Measurements from ENCODE around the gene PTPN6.
A peak's percentile ranks its signal among the peaks of the same experiment; 100 is the strongest.

The PTPN6 gene

DNA sequence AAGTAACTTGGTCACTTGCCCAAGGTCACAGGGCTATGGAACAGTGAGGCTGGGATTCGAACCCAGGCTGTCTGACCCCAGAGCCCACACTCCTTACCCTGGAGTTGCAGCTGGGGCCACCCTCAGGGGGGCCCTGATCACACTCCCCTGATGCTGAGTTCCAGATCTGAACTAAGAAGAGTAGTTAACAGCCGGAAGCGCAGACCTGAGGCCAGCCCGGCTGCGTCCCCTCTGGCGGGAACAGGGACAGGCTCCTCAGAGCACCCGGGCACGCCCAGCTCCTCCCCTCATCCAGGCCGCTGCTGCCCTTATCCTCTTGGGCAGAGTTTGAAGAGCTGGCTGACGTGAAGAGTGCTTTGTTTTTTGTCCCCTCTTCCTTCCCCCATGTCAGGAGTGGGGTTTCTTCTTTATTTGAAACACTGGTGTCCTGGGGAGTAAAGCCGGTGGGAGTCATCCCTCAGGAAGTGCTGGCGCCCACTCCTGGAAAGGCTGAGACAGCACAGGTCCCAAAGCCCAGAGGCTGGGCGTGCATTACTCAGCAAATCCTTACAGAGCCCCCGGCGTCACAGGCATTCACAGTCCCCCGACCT lies 10.6 kb downstream of the PTPN6 start:
- DNase-seq (ENCODE audit: low read depth), result no peak
- TF ChIP-seq, protein P1, sequence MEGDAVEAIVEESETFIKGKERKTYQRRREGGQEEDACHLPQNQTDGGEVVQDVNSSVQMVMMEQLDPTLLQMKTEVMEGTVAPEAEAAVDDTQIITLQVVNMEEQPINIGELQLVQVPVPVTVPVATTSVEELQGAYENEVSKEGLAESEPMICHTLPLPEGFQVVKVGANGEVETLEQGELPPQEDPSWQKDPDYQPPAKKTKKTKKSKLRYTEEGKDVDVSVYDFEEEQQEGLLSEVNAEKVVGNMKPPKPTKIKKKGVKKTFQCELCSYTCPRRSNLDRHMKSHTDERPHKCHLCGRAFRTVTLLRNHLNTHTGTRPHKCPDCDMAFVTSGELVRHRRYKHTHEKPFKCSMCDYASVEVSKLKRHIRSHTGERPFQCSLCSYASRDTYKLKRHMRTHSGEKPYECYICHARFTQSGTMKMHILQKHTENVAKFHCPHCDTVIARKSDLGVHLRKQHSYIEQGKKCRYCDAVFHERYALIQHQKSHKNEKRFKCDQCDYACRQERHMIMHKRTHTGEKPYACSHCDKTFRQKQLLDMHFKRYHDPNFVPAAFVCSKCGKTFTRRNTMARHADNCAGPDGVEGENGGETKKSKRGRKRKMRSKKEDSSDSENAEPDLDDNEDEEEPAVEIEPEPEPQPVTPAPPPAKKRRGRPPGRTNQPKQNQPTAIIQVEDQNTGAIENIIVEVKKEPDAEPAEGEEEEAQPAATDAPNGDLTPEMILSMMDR (IDR thresholded peaks at IDR 0.05; ENCODE audit: low read depth, low read length, missing control alignments), result peak; percentile 50
- no peak overlapping the region; the same call in 1 of the 2 replicates for H3K4me3 ChIP-seq (ENCODE audit: low read depth, low read length)

DNA sequence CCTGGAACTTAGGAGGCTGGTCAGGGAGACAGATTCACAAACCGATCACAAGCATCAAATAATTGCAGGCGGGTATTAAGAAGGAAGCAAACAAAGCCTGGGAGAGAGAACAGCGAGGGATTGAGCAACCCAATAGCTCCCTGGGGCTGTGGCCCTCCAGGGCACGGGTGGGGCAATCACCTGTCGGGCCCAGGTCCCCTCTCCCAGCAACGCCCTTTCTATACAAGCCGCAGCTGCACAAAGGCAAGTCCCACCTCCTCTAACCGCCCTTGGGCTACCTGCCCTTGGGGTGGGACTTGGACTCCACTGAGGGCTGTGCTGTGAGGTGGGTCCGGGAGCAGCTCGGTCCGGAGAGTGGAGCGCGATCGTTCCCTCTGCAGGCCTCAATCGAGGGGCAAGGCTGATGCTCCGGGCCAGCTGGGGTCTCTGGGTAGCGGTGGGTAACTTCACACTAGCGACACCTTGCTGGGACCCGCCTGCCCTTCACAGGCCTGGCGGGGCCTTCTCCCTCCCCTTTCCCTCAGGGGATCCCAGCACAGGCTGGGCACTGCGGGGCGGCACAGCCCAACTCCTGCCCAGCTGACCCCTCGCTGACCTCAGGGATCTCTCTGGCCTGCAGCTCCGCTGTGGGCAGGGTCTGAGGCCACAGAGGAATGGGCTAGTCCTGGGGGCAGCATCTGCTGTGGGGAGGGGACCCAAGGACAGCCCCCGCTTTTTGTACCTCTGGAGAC lies 11.3 kb downstream of the PTPN6 start:
- H3K4me3 ChIP-seq (ENCODE audit: low read depth, low read length), result no peak overlapping the region
- TF ChIP-seq, protein P1 (IDR thresholded peaks at IDR 0.05; ENCODE audit: low read depth, low read length, missing control alignments), result no peak
- DNase-seq (ENCODE audit: low read depth), result no peak

GRCh38 chr12:6963016-6963731 lies 12.0 kb downstream of the PTPN6 start:
- H3K4me3 ChIP-seq (ENCODE audit: low read depth, low read length), result no peak overlapping the region
- TF ChIP-seq, protein P1 (IDR thresholded peaks at IDR 0.05; ENCODE audit: low read depth, low read length, missing control alignments), result no peak
- DNase-seq (ENCODE audit: low read depth), result no peak

DNA sequence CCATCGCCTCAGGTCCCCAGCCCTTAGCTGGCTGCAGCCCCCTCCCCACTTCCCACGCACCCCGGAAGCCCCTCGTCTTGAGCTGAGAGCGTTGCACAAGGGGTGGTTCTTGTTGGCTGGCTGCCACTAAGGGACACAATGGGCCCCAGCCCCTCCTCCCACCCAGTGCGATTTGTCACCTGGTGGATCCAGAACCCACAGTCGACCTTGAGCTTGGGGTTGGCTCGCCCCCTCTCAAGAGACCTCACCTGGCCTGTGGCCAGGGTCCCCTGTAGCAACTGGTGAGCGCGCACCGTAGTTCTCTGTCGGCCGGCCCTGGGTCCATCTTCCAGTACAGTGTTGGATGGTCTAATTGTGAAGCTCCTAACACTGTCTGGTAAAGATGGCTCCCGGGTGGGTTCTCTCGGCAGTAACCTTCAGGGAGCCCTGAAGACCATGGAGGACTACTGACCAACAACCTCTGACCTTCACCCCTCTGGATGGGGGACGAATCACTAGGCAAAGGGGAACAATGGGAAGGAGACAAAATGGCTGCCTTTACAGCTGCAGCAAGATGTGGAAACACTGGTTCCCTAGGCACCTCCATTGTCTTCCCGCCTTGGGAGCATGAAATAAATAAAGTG lies 12.7 kb downstream of the PTPN6 start:
- TF ChIP-seq, protein P1 (IDR thresholded peaks at IDR 0.05; ENCODE audit: low read depth, low read length, missing control alignments), result no peak
- no peak for DNase-seq (ENCODE audit: low read depth)
- no peak overlapping the region for H3K4me3 ChIP-seq (ENCODE audit: low read depth, low read length)

GRCh38 chr12:6964605-6965025 lies 13.5 kb downstream of the PTPN6 start:
- TF ChIP-seq, protein P1 (IDR thresholded peaks at IDR 0.05; ENCODE audit: low read depth, low read length, missing control alignments), result no peak
- no peak for DNase-seq (ENCODE audit: low read depth)
- H3K4me3 ChIP-seq (ENCODE audit: low read depth, low read length), result no peak overlapping the region

DNA sequence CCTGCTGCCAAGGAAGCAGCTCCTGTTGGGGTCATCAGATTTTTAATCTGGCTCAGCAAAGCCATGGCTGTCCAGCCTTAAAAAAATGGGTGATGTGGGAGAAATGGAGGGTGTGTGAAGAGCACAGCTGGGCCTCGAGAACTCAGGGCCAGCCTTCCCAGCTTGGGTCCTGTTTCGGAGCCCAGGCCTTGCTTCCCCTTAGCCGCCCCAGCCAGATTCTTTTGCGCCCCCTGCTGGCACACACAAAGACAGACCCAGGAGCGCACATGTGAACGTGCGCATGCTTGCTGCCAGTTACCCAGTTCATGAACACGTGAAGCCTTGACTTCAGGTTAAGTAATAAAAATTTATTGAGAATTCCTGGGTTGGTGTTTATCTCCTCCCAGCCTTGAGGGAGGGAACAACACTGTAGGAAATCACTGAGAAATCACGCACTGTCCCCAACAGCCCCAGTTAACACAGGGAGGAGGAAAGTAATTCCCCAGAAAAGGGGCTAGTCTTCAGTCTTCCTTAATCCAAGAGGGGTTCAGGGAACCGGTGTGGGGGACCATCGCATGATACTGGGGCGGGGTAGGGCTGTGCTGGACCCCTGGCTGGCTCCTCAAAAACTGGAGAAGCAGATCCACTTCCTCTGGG lies 14.0 kb downstream of the PTPN6 start:
- TF ChIP-seq, protein P1 (IDR thresholded peaks at IDR 0.05; ENCODE audit: low read depth, low read length, missing control alignments), result peak; percentile 88
- no peak for DNase-seq (ENCODE audit: low read depth)
- no peak overlapping the region for H3K4me3 ChIP-seq (ENCODE audit: low read depth, low read length)

Measured in GM12864 (cell line).